Right hindlimb (tissue), 1 donor: ENCODE measurements around the gene BRD3OS.
A peak's percentile ranks its signal among the peaks of the same experiment; 100 is the strongest.

Source experiments
- DNase-seq: peaks from one replicate; pipeline ENCODE4 v3.0.0-alpha.2; 2018

Gene BRD3OS

DNA sequence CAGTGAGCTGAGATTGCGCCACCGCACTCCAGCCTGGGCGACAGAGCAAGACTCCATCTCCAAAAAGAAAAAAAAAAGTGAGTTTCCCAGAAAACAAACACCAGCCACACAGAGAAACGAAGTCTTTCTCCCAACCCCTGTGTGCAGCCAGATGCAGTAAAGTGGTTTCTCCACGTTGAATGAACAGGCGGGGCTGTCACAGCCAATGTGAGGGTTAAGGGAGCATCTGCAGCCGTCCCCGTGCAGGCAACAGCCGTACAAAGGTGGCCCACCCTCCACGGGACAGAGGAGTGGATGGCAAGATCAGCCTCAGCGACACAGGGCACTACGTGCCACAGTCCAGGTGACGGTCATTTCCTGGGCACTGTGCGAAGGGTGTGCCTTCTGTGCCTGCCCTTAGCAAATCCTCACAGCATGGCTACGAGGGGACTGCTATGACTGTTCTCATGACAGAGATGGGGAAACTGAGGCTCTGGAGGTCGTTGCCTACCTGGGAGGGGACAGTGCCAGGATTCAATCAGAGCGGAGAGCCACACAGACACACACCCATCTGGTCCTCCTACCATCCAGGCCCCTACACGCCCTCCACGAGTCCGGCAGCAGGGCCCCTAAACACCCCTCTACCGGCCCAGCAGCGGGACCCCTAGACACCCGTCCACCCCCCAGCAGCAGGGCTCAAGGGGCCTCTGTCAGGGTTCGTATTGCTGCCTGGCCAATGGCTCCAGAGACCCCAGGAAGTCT lies 35.5 kb upstream of the BRD3OS start:
- DNase-seq: no peak

DNA sequence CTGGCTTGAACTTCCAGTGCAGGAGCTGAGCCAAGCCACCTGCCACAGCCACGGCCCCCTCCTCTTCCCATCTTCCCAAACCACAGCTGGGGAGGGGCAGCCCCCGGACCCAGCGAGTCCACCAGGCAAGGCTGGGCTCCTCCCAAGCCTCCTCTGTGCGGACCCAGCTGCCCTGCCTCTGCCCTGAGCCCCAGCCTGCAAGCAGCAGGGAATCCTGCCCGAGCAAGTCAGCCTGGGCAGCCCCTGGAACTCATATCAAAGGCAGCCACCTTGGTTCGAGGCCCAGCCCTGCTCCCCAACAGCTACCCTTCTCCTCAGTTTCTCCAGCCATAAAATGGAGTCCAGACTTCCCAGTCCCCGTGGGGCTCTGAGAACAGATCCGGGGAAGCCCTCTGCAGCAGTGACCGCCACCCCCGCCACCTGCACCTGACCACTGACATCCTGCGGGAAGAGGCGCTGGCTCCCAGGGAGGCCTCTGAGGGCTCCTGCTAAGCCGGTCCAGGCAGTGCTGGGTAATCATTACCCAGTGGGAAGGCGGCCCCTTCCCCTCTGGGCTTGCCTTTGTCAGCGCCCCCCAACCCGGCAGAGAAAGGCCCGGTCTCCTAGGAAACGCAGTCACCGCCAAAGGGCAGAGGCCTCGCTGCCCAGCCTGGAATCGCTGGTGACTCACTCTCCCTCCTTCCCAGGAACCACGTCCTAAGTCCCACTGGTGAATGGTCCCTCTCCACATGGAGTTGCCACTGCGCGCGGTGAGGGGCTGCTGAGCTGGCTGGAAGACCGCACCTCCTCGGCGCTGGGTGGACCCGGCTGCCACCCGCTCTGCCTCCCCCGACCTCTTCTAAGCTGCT lies 34.7 kb upstream of the BRD3OS start:
- DNase-seq: peak; percentile 48

DNA sequence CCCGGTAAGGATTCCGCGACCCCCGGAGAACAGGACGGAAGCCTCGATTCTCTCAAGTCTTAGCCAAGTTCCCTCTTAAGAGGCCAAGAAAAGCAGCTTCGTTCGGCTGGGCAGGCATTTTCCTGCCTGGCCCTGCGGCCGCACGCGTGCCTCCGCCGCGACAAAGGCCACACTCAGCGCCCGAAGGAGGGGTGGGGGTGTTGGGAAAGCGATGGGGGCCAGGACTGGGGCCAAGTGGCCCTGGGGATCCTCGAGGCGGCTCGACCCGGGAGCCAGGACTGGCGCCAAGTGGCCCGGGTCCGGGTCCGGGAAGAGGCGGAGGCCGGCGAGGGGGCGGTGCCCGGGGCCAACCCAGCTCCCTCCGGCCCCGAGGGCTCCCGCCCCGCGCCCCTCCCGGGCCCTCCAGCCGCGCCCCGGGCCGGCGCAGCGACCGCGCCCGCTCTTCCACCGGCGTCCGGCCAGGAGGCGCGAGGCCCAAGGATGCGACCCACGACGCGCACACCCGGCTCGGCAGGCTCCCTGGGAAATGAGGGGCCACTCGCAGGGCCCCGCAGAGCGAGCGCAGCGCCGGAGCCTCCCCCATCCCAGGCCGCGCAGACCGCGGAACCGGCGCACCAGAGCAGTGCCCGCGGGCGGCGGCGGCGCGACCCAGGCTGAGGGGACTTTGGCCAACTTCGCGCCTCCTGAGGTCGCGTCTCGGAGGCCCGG lies 33.9 kb upstream of the BRD3OS start:
- peak; percentile 39 for DNase-seq

DNA sequence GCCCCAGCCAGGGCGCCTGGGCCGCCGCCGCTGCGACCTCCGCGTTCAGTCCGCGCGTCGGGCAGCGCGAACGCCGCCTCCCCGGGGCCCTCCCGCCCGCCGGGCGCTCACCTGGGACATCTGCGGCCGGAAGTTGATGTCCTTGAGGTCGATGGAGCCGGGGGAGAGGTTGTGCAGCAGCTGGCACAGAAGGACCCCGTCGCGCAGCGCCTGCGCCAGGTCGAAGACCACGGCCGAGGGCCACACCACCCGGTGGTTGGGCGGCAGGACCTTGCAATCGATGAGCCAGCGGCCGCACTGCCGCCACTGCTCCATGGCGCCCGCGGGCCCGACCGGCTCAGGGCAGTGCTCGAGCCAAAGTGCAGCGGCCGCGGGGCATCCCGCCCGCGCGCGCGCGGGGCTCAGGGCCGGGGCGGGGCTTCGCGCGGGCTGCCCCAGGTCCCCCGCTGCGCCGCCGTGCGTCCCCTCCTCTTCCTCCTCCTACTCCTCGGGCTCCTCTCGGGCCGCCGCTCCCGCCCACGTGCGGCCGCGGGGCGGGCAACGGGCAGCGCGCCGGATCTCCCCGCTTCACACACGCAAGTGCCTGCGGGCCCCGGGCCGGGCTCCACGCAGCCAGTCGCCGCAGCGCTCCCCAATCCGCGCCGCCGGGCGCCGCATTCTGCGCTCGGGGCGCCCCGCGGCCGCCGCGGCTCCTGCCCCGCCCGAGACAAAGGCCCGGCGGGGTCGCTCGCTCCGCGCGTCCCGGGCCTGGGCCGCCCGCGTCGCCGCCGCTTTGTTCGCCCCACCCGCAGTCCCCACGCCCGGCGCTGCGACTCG lies 33.1 kb upstream of the BRD3OS start, which contains the start of gene VAV2:
Gene VAV2, minus strand, starts transcription at position 361 of the 816 bp plus-strand sequence. Its CDS starts 46 bp downstream, at position 315.
- DNase-seq: peak; percentile 73

DNA sequence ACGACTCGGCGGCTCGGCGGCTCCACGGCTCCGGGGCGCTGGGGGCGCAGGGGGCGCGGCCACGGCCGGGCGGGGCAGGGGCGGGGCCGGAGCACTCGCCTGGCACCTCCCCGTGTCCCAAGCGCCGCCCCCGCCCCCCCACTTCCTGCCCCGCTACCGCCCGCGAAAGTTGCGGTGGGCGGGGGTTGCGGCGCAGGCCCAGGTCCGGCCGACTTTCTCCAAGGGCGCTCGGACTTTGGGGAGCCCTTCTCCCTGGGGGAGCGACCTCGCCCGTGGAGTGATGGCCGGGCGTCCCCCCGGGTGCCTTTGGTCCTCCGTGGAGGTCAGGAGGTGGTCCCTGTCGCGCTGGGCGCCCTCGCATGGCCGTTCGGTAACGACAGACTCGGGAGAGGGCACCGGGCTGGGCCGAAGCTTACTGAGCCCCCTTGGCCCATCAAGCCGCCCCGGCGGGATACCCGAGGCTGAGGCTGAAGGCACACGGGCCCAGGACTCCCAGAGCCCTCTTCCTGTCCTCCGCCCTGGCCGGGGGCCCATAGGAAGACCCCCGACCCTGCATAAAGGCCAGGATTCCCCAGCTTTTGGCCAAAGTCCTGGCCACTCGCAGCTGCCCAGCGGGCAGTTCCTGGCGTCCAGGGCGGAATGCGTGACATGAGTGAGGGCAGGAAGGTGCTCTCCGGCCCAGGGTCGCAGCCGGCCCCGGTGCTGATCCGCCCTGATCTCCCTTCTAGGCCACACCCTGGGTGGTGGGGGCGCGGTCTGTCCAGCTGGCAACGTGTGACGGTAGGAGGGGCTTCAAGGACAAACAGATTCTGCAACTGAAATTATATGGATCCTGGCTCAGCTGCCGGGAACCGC lies 32.3 kb upstream of the BRD3OS start:
- peak; percentile 94 for DNase-seq

DNA sequence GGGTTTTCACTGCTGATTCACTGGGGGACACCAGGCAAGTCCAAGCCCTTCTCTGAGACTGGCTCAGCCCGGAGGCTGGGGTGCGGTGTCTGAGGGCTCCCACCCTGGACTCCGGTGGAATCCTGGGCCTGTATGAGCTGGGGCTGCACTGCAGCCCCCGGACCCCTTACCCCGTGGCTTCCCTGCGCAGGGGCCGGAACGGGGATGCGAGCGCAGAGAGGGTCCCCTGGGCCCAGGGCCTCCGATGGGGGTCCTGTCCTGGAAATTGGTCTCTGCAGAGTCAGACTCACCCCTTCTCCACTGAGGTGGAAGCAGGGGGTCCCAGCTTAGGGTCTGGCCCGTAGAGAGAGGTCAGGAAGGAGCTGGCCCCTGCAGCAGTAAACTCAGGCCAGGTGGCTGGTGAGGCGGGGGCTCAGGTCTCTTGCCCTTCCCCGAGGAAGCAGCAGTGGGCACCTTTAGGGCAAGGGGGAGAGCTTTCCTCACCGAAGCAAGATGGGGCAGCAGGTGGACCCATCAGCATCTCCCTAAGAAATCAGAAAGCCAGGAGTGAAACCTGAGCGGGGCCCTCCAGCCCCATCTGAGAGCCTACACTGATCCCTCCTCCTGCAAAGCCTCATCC lies 31.5 kb upstream of the BRD3OS start:
- DNase-seq: no peak

DNA sequence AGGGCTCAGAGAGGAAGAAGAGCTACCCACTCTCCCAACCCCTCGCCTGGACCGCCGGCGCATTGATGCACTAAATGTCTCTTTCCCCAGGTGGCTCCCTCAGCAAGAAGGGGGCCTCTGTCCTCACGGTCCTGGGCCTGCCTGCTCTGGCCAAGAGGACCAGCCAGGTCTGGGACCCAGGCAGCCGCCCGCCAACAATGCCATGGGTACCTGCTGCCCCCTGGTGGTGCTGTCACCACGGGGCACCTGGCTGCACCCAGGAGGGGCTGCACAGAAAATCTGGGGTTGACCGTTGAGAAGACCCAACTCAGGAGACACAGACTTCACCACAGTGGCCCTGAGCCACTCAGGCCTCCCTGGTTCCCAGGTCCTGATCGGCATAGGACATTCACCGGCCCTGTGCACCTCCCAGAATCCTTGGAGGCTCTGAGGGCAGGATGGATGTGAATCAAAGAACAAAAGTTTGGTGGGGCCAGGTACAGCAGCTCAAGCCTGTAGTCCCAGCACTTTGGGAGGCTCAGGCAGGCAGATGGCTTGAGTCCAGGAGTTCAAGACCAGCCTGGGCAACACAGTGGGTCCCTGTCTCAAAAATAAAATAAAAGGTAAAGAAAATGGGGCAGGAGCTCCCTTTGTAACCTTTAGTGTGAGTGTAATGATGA lies 30.8 kb upstream of the BRD3OS start:
- DNase-seq: peak; percentile 87

DNA sequence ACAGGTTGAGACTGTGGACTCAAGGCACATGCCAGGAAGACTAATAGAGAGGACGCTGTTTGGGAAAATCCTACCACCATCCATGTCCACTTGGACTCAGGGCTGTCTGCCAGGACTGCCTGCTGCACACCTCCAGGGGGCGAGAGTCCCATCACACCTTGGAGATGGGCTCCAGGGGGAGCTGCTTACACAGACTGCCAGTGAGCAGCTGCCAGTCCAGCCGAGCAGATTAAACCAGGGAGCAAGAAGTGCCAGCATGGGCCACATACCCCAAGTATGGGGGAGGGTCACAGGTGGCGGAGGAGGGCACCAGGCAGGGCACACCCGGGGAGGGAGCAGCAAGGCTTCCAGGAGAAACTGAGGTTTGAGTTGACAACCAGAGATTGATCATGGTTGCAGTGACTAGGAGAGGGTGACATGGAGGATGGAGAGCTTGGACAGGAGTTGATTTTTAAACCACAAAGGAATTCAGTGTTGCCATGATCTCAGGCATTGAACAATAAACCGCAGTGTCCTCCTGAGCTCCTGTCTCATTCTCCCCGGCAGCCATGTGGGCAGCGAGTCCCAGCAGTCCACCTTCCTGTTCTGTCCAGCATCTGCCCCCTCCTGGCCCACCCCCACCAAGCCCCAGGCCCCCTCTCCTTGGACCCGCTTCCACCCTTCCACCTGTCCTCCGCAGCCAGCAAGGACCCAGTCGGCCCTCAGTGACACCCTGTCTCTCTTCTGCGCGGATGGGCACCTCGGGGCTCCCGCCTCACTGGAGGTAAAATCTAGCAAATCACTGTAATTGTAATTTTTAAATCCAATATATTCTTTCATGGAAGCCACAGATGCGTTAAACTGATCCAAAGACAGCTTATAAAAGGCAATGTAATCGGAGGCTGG lies 30.0 kb upstream of the BRD3OS start:
- DNase-seq: no peak

DNA sequence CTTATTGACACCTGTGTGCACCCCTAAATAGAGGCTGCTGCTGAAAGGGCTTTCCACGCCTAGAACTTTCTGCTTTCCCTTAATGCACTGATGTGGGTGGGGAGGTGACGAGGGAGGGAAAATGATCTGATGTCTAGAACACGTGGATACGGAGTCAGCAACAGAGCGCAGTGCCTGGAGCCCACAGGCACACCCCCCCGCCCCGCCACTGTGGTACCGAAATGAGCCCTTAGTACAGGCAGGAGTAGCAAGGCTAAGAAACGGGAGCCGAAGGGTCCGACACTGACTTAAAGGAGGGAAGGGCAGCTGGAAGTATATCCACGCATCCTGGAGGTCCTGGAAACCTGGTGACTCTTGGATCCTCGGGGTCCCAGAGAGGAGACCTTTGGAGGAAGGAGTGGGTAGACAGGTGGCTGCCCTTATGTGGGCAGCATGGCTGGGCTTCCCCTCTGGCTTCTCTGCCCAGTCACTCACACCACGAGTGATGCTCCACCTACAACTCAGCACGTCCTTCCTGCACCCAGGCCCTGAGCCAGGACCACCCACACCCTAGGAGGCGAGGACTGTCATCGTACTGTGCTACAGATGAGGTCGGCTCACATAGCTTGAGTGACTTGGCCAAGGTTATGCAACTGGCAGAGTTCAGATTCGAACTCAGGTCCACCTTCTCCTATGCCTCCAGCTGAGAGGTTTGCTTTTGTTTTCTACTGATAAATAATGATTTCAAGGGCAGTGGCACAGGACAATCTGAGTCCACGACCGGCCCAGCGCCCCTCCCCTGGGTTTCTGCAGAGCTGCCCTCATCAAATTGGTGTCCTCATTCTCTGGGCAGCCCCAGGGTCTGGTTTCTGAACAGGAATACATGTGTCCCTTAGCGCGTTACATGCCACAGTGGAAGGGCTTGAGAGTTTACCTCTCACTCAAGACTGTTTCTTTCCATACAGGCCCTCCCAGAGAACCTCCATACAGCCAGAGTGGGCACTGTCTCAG lies 28.5 kb upstream of the BRD3OS start:
- no peak for DNase-seq

DNA sequence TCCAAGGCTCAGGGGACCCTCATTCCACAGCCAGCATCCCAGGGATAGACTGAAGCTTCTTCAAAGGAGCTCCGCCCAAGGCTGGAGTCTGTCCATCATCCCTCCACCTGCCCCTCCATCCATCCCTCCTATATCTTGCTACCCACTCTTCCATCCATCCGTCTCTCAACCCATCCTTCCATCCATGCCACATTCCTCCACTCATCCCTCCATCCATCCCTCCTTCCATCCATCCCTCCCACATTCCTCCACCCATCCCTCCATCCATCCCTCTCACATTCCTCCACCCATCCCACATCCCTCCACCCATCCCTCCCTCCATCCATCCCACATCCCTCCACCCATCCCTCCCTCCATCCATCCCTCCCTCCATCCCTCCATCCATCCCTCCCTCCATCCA lies 27.7 kb upstream of the BRD3OS start:
- DNase-seq: no peak

DNA sequence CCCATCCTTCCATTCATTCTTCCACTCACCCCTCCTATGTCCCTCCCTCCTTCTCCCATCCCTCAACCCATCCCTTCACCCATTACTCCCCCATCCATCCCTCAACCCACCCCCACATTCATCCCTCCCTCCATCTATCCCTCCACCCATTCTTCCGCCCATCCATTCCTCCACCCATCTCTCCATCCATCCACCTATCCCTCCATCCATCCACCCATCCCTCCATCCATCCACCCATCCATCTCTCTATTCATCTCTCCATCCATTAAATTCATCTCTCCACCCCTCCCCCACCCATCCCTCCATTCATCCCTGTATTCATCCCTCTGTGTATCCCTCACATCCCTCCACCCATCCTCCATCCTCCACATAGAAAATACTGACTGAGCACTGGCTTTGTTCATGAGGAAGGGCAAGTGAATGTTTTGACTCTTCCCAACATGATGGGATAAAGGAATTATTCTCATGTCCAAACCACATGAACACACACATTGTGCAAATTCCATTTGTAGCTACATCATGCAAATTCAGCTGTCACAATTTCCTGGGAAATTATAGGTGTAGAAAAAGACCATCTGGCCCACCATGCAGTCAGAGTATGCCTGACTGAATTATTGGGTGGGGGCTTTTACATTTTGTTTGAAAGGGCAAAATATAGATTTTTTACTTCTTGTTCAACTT lies 26.2 kb upstream of the BRD3OS start:
- no peak for DNase-seq

DNA sequence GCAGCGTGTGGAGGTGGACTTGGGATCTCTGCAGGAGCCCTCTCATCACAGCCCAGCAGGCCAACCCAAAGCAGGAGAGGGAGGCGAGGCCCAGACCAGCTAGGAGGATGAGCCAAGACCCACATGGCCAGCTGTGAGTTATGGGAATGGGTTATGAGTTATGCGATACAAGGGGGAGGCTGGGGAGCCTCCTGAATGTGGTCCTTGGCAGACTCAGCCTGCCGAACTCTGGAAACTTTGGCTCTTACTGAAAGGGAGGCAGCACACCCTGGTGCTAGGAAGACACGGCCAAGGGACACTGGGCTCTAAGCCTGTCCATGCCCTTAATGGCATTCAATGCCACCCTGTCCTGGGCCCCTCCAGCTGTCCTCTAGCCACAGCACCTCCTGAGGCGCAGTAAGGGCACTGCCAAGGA lies 25.4 kb upstream of the BRD3OS start:
- peak; percentile 79 for DNase-seq

DNA sequence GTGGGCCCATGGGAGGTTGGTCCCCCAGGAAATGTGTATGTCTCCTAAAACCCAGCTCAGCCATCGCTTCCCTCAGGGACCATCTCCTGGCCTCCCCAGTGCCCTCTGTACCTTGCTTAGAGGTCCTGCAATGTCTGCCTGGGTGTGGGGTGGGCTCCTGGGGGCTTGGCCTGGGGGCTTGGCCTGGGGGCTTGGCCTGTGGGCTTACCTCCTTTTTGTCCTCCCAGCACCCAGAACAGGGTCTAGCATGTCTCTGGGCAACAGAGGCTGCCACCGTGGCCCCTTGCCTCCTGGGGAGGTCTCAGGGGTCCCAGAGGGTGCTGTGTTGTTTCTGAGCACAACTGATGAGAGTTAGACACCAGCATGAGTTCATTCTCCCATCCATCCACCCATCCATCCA lies 22.5 kb upstream of the BRD3OS start:
- no peak for DNase-seq

DNA sequence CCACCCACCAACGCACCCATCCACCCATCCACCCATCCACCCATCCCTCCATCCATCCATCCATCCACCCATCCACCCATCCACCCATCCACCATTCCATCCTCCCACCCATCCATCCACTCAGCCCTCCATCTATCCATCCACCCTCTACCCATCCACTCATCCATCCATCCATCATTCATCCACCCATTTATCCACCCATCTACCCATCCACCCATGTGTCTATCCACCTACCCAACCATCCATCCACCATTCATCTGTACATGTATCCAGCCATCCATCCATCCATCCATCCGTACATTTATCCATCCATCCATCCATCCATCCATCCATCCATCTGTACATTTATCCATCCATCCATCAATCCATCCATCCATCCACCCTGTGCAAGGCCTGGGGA lies 22.0 kb upstream of the BRD3OS start:
- no peak for DNase-seq

DNA sequence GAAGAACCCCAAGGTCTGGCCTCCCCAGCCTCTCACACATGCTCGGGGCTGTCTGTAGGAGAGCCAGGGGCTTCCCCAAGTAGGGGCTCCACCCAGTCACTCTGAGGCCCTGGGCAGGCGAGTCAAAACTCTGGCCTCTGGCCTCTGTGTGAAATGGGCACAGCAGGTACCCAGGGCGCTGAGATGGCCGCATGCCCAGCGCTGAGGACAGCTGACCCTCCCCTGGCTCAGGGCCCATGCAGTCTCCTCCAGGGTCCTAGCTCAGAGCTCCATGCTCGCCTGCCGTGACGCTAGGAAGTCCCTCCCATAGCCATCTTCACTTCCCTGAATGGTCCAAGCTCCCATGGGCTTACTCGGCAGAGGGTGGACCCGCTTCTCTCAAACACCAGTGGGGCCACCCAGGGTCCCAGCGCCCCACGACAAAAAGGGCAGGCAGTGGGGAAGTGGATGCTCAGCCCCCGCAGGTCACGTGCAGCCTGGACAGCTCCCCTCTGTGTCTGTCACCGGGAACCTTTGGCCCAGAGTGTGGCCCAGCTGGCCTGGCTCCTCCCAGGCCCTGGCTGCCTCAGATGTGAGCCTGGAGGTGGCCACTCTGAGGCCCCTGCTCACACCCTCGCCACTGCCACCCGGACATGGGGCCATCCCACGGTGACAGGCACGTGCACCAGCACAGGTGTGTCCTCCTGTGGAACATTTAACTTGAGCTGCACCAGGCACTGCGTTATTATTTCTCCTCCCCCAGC lies 21.0 kb upstream of the BRD3OS start:
- DNase-seq: no peak

DNA sequence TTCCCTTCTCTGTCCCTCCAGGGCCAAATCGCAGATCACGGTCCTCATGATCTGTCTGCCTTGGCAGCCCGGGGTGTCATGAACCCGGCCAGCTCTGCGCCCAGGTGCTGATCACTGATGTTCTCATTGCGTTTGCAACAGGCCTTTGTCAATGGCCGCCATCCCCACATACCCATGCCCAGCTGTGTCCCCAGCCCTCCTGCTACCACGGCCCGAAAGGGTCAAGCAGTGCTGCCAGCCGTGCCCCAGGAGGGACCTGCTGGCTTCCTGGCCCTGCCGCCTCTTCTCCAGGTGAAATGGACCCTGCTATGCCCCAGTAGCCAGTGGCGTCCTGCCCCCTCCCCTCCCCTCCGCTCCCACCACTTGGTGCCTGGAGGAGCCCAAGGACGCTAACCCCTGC lies 20.4 kb upstream of the BRD3OS start:
- no peak for DNase-seq

DNA sequence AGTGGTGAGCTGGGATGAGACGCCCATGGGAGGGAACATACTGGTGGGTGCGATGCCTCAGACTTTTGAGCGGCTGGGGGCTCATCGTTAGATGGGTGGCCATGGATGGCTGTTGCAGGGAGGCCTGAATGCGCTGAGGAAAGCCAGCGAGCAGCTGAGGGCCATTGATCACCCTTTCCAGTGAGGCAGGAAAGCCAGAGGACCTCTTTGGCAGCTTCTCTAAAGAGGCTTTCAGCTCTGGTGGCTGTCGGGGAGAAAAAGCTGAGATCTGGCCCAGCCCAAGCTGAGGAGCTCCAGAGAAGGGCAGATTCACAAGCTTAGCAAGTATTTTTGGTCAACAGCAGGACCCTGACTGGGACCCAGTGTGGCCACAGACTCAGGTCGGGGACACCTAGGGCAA lies 19.9 kb upstream of the BRD3OS start:
- no peak for DNase-seq
